ENCODE measurements around the gene ZNF273. TPM values are rescaled to one million over a fixed set of nuclear protein-coding genes. Genes with fewer than 3 reads are reported as not detected.

ZNF273 gene
- total RNA-seq, 2 donors from 2014 or later = 15.5 to 20.5 TPM

DNA sequence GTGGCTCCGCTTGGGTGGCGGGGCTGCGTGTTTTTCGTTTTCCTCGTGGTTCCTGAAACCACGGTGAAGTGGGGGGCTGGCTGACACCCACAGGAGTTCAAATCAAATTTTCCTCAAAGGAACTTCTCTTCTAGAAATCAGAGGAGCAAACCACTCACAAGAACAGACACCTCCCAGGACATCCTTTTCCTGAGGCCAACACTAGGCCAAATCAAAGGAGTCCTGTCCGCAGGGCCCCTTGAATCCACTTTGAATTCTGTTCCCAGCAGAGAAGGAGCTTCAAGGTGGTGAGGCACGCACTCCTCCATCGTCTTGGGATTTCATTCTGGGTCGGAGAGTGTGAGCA, 29.9 kb upstream of the ZNF273 start:
- DNase-seq = no peak
- H3K36me3 ChIP-seq (ENCODE audit: control insufficient read depth, insufficient read depth, low read length) = no peaks in the 10 kb centered on the region
- H3K4me1 ChIP-seq (ENCODE audit: control insufficient read depth, insufficient read depth, low read length) = no peaks in the 10 kb centered on the region
- H3K9ac ChIP-seq (ENCODE audit: extremely low read depth, low read length, poor library complexity, severe bottlenecking) = no peak overlapping the region
- H3K27me3 ChIP-seq (ENCODE audit: control insufficient read depth, insufficient read depth, low read length, poor library complexity, severe bottlenecking) = peaks cover 20% of the 10 kb centered on the region
- WGBS, 2 experiments (ENCODE audit: insufficient coverage in 1 of 2, insufficient read length in 1 of 2) = 87 to 92% methylated on average over 4 to 10 of the region's 10 CpGs
- Mint-ChIP-seq H3K4me1 (no peaks in the 10 kb centered on the region), H3K27ac (no peak overlapping the region), H3K36me3 (ENCODE audit: low read depth) (no peaks in the 10 kb centered on the region), H3K27me3 (ENCODE audit: insufficient read depth) (peaks cover 31% of the 10 kb centered on the region), H3K9me3 (peaks cover 69% of the 10 kb centered on the region), H3K4me3 (no peak overlapping the region)
- H3K27ac ChIP-seq (ENCODE audit: low read depth, low read length) = no peak overlapping the region
- H3K4me3 ChIP-seq (ENCODE audit: low read length) = no peak overlapping the region
- TF ChIP-seq, protein P1, sequence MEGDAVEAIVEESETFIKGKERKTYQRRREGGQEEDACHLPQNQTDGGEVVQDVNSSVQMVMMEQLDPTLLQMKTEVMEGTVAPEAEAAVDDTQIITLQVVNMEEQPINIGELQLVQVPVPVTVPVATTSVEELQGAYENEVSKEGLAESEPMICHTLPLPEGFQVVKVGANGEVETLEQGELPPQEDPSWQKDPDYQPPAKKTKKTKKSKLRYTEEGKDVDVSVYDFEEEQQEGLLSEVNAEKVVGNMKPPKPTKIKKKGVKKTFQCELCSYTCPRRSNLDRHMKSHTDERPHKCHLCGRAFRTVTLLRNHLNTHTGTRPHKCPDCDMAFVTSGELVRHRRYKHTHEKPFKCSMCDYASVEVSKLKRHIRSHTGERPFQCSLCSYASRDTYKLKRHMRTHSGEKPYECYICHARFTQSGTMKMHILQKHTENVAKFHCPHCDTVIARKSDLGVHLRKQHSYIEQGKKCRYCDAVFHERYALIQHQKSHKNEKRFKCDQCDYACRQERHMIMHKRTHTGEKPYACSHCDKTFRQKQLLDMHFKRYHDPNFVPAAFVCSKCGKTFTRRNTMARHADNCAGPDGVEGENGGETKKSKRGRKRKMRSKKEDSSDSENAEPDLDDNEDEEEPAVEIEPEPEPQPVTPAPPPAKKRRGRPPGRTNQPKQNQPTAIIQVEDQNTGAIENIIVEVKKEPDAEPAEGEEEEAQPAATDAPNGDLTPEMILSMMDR (conservative IDR thresholded peaks at IDR 0.05) = no peak
- no peaks in the 10 kb centered on the region for H3K9me3 ChIP-seq (ENCODE audit: control insufficient read depth, low read length)

DNA sequence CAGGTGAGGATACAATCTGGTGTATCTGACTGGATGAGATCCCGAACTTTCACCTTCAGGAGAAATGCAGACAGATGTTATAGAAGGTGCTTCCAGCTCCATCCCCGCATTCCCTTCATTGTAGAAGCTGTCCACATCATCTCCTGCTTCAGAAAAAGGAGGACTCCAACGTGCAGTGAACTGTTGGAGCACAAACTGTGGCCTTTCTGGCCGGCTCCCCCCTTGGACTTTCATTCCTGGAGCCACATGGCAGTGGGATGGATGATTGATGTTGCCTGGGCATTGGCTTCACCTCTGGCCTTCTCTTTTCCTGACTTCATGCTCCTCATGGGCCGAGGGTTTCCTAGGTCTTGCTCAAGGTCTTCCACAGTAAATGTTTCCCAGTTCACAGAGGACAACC, 29.6 kb upstream of the ZNF273 start:
- H3K9me3 ChIP-seq (ENCODE audit: control insufficient read depth, low read length) = no peaks in the 10 kb centered on the region
- TF ChIP-seq, protein P1 (conservative IDR thresholded peaks at IDR 0.05) = no peak
- no peak overlapping the region for H3K4me3 ChIP-seq (ENCODE audit: low read length)
- no peaks in the 10 kb centered on the region for H3K4me1 Mint-ChIP-seq
- no peaks in the 10 kb centered on the region for H3K4me1 ChIP-seq (ENCODE audit: control insufficient read depth, insufficient read depth, low read length)
- no peaks in the 10 kb centered on the region for H3K36me3 Mint-ChIP-seq (ENCODE audit: low read depth)
- H3K9me3 Mint-ChIP-seq = peaks cover 69% of the 10 kb centered on the region
- H3K9ac ChIP-seq (ENCODE audit: extremely low read depth, low read length, poor library complexity, severe bottlenecking) = no peak overlapping the region
- no peak overlapping the region for H3K27ac ChIP-seq (ENCODE audit: low read depth, low read length)
- H3K36me3 ChIP-seq (ENCODE audit: control insufficient read depth, insufficient read depth, low read length) = no peaks in the 10 kb centered on the region
- H3K27ac Mint-ChIP-seq = no peak overlapping the region
- H3K27me3 ChIP-seq (ENCODE audit: control insufficient read depth, insufficient read depth, low read length, poor library complexity, severe bottlenecking) = peaks cover 24% of the 10 kb centered on the region
- H3K4me3 Mint-ChIP-seq = no peak overlapping the region
- 72 to 78% methylated on average over 5 of the region's 5 CpGs for WGBS, 2 experiments (ENCODE audit: insufficient coverage in 1 of 2, insufficient read length in 1 of 2)
- no peak for DNase-seq
- peaks cover 33% of the 10 kb centered on the region for H3K27me3 Mint-ChIP-seq (ENCODE audit: insufficient read depth)

DNA sequence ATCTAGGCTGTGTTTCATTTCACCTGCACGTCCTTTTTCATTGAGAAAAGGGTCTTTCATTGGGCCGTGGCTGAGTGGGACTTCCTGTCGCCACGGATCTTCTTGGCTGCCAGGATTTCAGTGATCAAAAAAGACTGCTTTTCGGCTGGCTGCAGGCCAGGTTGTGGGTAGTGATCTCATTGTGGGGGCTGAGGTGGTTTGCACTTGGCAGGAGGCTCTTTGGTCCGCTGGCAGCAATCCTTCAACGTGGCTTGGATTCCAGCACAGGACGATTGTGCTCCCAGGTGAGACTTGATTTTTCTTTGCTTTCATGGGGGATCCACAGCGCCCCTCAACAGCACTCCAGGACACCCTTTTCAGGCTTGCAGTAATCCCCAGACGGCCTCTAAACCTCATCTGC, 29.0 kb upstream of the ZNF273 start:
- WGBS, 2 experiments (ENCODE audit: insufficient coverage in 1 of 2, insufficient read length in 1 of 2) = 77 to 78% methylated on average over 7 to 10 of the region's 10 CpGs
- Histone ChIP-seq H3K9me3 (ENCODE audit: control insufficient read depth, low read length) (no peaks in the 10 kb centered on the region), H3K27ac (ENCODE audit: low read depth, low read length) (no peak overlapping the region), H3K9ac (ENCODE audit: extremely low read depth, low read length, poor library complexity, severe bottlenecking) (no peak overlapping the region), H3K27me3 (ENCODE audit: control insufficient read depth, insufficient read depth, low read length, poor library complexity, severe bottlenecking) (peaks cover 27% of the 10 kb centered on the region), H3K36me3 (ENCODE audit: control insufficient read depth, insufficient read depth, low read length) (no peaks in the 10 kb centered on the region), H3K4me1 (ENCODE audit: control insufficient read depth, insufficient read depth, low read length) (no peaks in the 10 kb centered on the region), H3K4me3 (ENCODE audit: low read length) (no peak overlapping the region)
- TF ChIP-seq, protein P1 (conservative IDR thresholded peaks at IDR 0.05) = no peak
- Mint-ChIP-seq H3K4me1 (no peaks in the 10 kb centered on the region), H3K9me3 (peaks cover 68% of the 10 kb centered on the region), H3K27ac (no peak overlapping the region), H3K27me3 (ENCODE audit: insufficient read depth) (peaks cover 39% of the 10 kb centered on the region), H3K4me3 (no peak overlapping the region), H3K36me3 (ENCODE audit: low read depth) (no peaks in the 10 kb centered on the region)
- no peak for DNase-seq

Measured in endodermal cell (in vitro differentiated cells).